CD14-positive monocyte (primary cell): ENCODE measurements around the gene TUBA4A. TPM values are rescaled to one million over a fixed set of nuclear protein-coding genes. Genes with fewer than 3 reads are reported as not detected.

ENCODE experiments used
- DNase-seq, 3 donors: peaks; one replicate each; pipeline ENCODE4 v3.0.0-alpha.2; 2011 to 2022
- H2AFZ ChIP-seq: 2 replicates; pipeline ENCODE4 v1.6.0; 2012; ENCODE audit warnings: mild to moderate bottlenecking, low read depth, low read length, inconsistent platforms; ENCODE audit not compliant: insufficient read depth, poor library complexity, severe bottlenecking
- H3K27ac ChIP-seq, 2 donors: 1 replicate in 1 of 2; 2 replicates in 1 of 2; pipeline ENCODE4 v1.5.1; 2012 to 2013; ENCODE audit warnings: low read length in 2 of 2, control low read depth in 1 of 2, inconsistent platforms in 1 of 2, low read depth in 1 of 2, mild to moderate bottlenecking in 1 of 2
- H3K27me3 ChIP-seq, 2 donors: one replicate each; pipeline versions ENCODE4 v1.6.0 to v1.6.1; 2011 to 2013; ENCODE audit warnings: low read length in 2 of 2; ENCODE audit not compliant: control insufficient read depth in 2 of 2, insufficient read depth in 2 of 2
- H3K36me3 ChIP-seq, 2 donors: replicated peaks in 1 of 2; 1 replicate in 1 of 2; 2 replicates in 1 of 2; pipeline versions ENCODE4 v1.5.1 to v1.6.1; 2012 to 2013; ENCODE audit warnings: low read length in 2 of 2, control low read depth in 1 of 2, inconsistent platforms in 1 of 2, mild to moderate bottlenecking in 1 of 2; ENCODE audit not compliant: insufficient read depth in 2 of 2, control insufficient read depth in 1 of 2
- H3K4me1 ChIP-seq, 2 donors: 1 replicate in 1 of 2; 2 replicates in 1 of 2; pipeline versions ENCODE4 v1.5.1 to v1.6.1; 2012 to 2013; ENCODE audit warnings: low read length in 2 of 2, control low read depth in 1 of 2, inconsistent platforms in 1 of 2, mild to moderate bottlenecking in 1 of 2, moderate library complexity in 1 of 2; ENCODE audit not compliant: insufficient read depth in 2 of 2, control insufficient read depth in 1 of 2
- H3K4me2 ChIP-seq: replicated peaks from 2 replicates; pipeline ENCODE3; 2012; ENCODE audit warnings: low read length, moderate library complexity, mild to moderate bottlenecking; ENCODE audit not compliant: poor library complexity, severe bottlenecking; ENCODE audit errors: extremely low read depth
- H3K4me3 ChIP-seq, 3 experiments: fragments of 200-600 bp in 1 of 3; sonication (generic) in 1 of 3; replicated peaks in 1 of 3; 1 replicate in 2 of 3; 2 replicates in 1 of 3; pipeline ENCODE4 v1.5.1; 2011 to 2013; ENCODE audit warnings: low read length in 3 of 3, mild to moderate bottlenecking in 3 of 3, control low read depth in 2 of 3, low read depth in 2 of 3, inconsistent platforms in 1 of 3, moderate library complexity in 1 of 3
- H3K79me2 ChIP-seq: 2 replicates; pipeline ENCODE4 v1.6.0; 2012; ENCODE audit warnings: mild to moderate bottlenecking, control low read depth, inconsistent platforms, low read length, moderate library complexity; ENCODE audit not compliant: insufficient read depth
- H3K9ac ChIP-seq: 2 replicates; pipeline ENCODE4 v1.6.0; 2017; ENCODE audit warnings: low read length, mild to moderate bottlenecking; ENCODE audit not compliant: insufficient read depth, poor library complexity, severe bottlenecking
- H3K9me3 ChIP-seq, 2 donors: replicated peaks in 1 of 2; 1 replicate in 1 of 2; 2 replicates in 1 of 2; pipeline versions ENCODE4 v1.5.1 to v1.6.1; 2012 to 2013; ENCODE audit warnings: low read length in 2 of 2, control low read depth in 1 of 2; ENCODE audit not compliant: control insufficient read depth in 1 of 2, insufficient read depth in 1 of 2
- H4K20me1 ChIP-seq: 2 replicates; pipeline ENCODE4 v1.6.0; 2012; ENCODE audit warnings: mild to moderate bottlenecking, low read length, control low read depth, moderate library complexity; ENCODE audit not compliant: insufficient read depth
- H3K27ac Mint-ChIP-seq, 7 donors: one replicate each; pipeline ENCODE4 v1.8.0; 2020; ENCODE audit warnings: mild to moderate bottlenecking in 7 of 7, mixed read lengths in 7 of 7, moderate library complexity in 6 of 7, inconsistent platforms in 2 of 7
- H3K27me3 Mint-ChIP-seq, 3 donors: one replicate each; pipeline ENCODE4 v1.8.0; 2021 to 2022; ENCODE audit warnings: low read depth in 3 of 3, mild to moderate bottlenecking in 3 of 3, mixed read lengths in 3 of 3, moderate library complexity in 3 of 3, inconsistent platforms in 1 of 3
- H3K36me3 Mint-ChIP-seq, 2 donors: one replicate each; pipeline ENCODE4 v1.8.0; 2020; ENCODE audit warnings: mixed read lengths in 2 of 2, inconsistent platforms in 1 of 2, mild to moderate bottlenecking in 1 of 2
- H3K4me1 Mint-ChIP-seq: one replicate; pipeline ENCODE4 v1.8.0; 2020; ENCODE audit warnings: mild to moderate bottlenecking, mixed read lengths
- H3K4me3 Mint-ChIP-seq, 2 donors: one replicate each; pipeline ENCODE4 v1.8.0; 2020; ENCODE audit warnings: mild to moderate bottlenecking in 2 of 2, mixed read lengths in 2 of 2, moderate library complexity in 1 of 2
- H3K9me3 Mint-ChIP-seq, 7 donors: one replicate each; pipeline ENCODE4 v1.8.0; 2020 to 2022; ENCODE audit warnings: mixed read lengths in 7 of 7, mild to moderate bottlenecking in 6 of 7, moderate library complexity in 6 of 7, inconsistent platforms in 2 of 7
- WGBS: methylation state at CpG from one replicate; pipeline ENCODE4 v1.1.5; 2013; ENCODE audit warnings: missing lambda C conversion rate; ENCODE audit not compliant: insufficient coverage; 5-methylcytosine and 5-hydroxymethylcytosine counted together
- intact Hi-C, 2 donors: fragments of 100-400 bp; cut with micrococcal nuclease; formaldehyde crosslinking; loops; one replicate each; pipeline versions ENCODE4 v1.15.0 to v1.15.1; 2023
- polyA plus RNA-seq, 3 donors: library from polyadenylated mRNA; depleted of rRNA in 1 of 3; unstranded in 2 of 3; stranded (reverse) in 1 of 3; fragments of 300-500 nt in 2 of 3; fragments of >200 nt in 1 of 3; fragmentation: Illumina TruSeq in 2 of 3; gene quantifications; 1 replicate in 2 of 3; 2 replicates in 1 of 3; pipeline ENCODE4 v1.2.3, GENCODE V29; 2012 to 2021
- TF ChIP-seq, protein P1 (sequence below): fragments of 200-600 bp; IDR thresholded peaks from one replicate; pipeline ENCODE4 v1.8.0; 2022; ENCODE audit warnings: antibody characterized with exemption, mild to moderate bottlenecking

The TUBA4A gene
- polyA plus RNA-seq, 3 donors: 72.7 to 452 (median 81.9) TPM

DNA sequence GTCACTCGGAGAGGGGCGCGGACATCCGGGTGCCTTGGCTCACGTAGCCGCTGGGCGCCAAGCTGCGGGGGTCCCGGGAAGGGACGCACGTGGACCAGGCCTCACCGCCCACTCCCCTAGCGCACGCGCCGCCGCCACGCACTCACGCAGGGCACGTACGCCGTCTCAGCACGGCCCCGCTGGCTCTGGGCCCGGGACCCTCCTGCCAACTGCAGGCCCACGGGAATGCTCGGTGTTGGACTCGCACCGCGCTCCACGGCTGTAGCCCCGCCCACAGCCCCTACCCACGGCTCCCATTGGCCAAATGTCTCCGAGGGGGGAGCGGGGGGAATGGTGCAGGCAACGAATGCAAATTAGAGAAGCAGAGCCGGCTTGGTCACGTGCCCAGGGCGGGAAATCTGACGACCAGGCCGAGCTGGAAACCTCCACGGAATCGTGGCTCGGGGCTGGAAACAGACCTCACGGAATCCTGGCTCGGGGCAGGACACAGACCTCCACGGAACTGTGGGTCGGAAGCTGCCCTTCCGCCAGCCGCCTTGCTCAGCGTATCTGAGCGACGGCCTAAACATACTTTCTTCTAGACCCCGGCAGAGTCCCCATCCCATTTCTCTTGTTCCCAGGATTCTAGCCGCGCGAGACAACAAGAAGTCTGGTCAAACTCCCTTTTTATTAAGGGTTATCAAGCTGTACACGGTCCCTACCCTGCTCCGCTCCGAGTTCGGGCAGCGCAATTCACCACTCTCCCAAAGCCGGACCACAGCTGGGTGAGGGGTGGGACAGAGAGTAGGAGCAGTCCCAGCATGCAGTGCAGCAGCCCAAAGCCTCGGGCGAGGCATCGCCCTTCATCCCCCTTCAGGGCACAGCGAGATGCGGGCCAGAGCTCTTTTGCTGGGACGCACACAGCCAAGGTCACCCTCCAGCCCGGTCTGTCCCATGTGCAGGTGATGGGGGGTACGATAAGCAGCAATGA is 34.7 kb downstream of the TUBA4A start, which contains the start of gene ABCB6:
Gene ABCB6, minus strand, starts transcription at position 227 of the 970 bp plus-strand sequence. CDS start 285 bp downstream, outside the sequence.
- H3K27me3 ChIP-seq: peaks cover 0 to 53% of the 10 kb centered on the region in 2 donors
- H4K20me1 ChIP-seq: peaks cover 56% of the 10 kb centered on the region
- Mint-ChIP-seq H3K9me3 (peaks cover 0 to 19% (median 9%) of the 10 kb centered on the region in 7 donors), H3K36me3 (peaks cover 57 to 64% of the 10 kb centered on the region in 2 donors), H3K27me3 (peaks cover 49 to 62% (median 50%) of the 10 kb centered on the region in 3 donors), H3K4me1 (peaks cover 33% of the 10 kb centered on the region), H3K27ac (peak within 1 kb of the TSS; percentile 37 to 87 (median 80)), H3K4me3 (peak within 1 kb of the TSS; percentile 70 to 86)
- intact Hi-C loops: loop anchor here (5.0 kb wide), 2 partner anchors 33 to 42 kb away; partner anchors contain the start of genes TUBA4A (in 2 of the 2), TUBA4B (in 2 of the 2), CNPPD1 (in 1 of the 2) and RETREG2 (in 1 of the 2)
- H3K9ac ChIP-seq: peak within 1 kb of the TSS; percentile 46
- peaks cover 42 to 47% of the 10 kb centered on the region in 2 donors for H3K36me3 ChIP-seq
- peak within 1 kb of the TSS in 1 of 2 donors; percentile 36 for H3K27ac ChIP-seq
- peaks cover 32 to 37% of the 10 kb centered on the region in 2 donors for H3K4me1 ChIP-seq
- peak; percentile 76 to 84 (median 78) for DNase-seq
- WGBS: 6% methylated on average over 52 of the region's 71 CpGs
- no peaks in the 10 kb centered on the region for H3K79me2 ChIP-seq
- H3K4me2 ChIP-seq: peak within 1 kb of the TSS; percentile 98
- peak within 1 kb of the TSS; percentile 38 to 79 (median 46) for H3K4me3 ChIP-seq
- peak within 1 kb of the TSS; percentile 66 for H2AFZ ChIP-seq
- H3K9me3 ChIP-seq: peaks cover 0 to 5% of the 10 kb centered on the region in 2 donors
- TF ChIP-seq, protein P1, sequence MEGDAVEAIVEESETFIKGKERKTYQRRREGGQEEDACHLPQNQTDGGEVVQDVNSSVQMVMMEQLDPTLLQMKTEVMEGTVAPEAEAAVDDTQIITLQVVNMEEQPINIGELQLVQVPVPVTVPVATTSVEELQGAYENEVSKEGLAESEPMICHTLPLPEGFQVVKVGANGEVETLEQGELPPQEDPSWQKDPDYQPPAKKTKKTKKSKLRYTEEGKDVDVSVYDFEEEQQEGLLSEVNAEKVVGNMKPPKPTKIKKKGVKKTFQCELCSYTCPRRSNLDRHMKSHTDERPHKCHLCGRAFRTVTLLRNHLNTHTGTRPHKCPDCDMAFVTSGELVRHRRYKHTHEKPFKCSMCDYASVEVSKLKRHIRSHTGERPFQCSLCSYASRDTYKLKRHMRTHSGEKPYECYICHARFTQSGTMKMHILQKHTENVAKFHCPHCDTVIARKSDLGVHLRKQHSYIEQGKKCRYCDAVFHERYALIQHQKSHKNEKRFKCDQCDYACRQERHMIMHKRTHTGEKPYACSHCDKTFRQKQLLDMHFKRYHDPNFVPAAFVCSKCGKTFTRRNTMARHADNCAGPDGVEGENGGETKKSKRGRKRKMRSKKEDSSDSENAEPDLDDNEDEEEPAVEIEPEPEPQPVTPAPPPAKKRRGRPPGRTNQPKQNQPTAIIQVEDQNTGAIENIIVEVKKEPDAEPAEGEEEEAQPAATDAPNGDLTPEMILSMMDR: no peak

DNA sequence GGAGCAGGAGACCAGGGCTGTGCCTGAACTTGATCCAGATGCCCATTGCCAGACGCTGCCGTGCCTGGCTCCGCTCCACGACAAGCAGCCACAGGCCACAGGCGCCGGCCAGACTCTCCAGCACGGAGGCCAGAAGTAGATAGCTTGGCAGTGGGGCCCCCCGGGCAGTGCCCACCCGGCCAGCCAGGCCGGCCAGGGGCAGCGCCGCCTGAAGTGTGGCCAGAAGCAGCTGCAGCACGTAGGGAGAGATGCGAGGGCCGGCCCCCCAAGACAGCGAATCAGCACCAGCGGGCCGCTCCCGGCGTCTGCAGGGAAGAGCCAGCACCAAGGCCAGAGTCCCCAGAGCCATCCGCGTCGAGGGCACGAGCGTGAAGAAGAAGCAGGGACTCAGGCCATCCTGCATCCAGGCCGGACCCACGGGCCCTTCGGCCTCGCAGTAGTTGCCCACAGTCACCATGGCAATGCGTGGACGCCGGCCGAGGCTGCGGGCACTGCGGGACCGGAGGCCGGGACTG is 35.4 kb downstream of the TUBA4A start:
- H3K9me3 Mint-ChIP-seq: peaks cover 0 to 15% (median 5%) of the 10 kb centered on the region in 7 donors
- Histone ChIP-seq H3K27ac (peak overlapping the region in 1 of 2 donors; percentile 36), H3K9me3 (peaks cover 0 to 5% of the 10 kb centered on the region in 2 donors), H3K79me2 (no peaks in the 10 kb centered on the region), H3K4me3 (peak overlapping the region; percentile 38 to 79 (median 46)), H3K27me3 (peaks cover 0 to 45% of the 10 kb centered on the region in 2 donors), H3K4me1 (peaks cover 32 to 37% of the 10 kb centered on the region in 2 donors), H3K4me2 (peak overlapping the region; percentile 98), H4K20me1 (peaks cover 48% of the 10 kb centered on the region), H3K36me3 (peaks cover 35 to 39% of the 10 kb centered on the region in 2 donors), H2AFZ (peak overlapping the region; percentile 66), H3K9ac (peak overlapping the region; percentile 46)
- TF ChIP-seq, protein P1: no peak
- peaks cover 33% of the 10 kb centered on the region for H3K4me1 Mint-ChIP-seq
- H3K4me3 Mint-ChIP-seq: peak overlapping the region; percentile 70 to 86
- peak overlapping the region; percentile 37 to 87 (median 80) for H3K27ac Mint-ChIP-seq
- peaks cover 45 to 55% (median 46%) of the 10 kb centered on the region in 3 donors for H3K27me3 Mint-ChIP-seq
- DNase-seq: peak in 2 of 3 donors; percentile 15 to 32
- intact Hi-C loops: loop anchor here (5.0 kb wide), 2 partner anchors 34 to 41 kb away; partner anchors contain the start of genes TUBA4A (in 2 of the 2), TUBA4B (in 2 of the 2), CNPPD1 (in 1 of the 2) and RETREG2 (in 1 of the 2)
- WGBS: under 1% methylated on average over 37 of the region's 37 CpGs
- H3K36me3 Mint-ChIP-seq: peaks cover 53 to 61% of the 10 kb centered on the region in 2 donors
